Lung (tissue), 12 donors: Measurements from ENCODE around the gene SNAP91. TPM values are rescaled to one million over a fixed set of nuclear protein-coding genes. Genes with fewer than 3 reads are reported as not detected.
A peak's percentile ranks its signal among the peaks of the same experiment; 100 is the strongest.

ENCODE experiments used
- ATAC-seq: fragments of 200-7000 bp; cut with Tn5 transposase; one replicate; pipeline ENCODE4 v1.9.1; 2020; ENCODE audit warnings: moderate number of reproducible peaks; ENCODE audit not compliant: insufficient read depth, low FRiP score
- DNase-seq, 3 donors: peaks; one replicate each; pipeline ENCODE4 v3.0.0-alpha.2; 2013 to 2017
- H3K27ac ChIP-seq, 2 donors: one replicate each; pipeline ENCODE4 v1.5.1; 2013; ENCODE audit warnings: mild to moderate bottlenecking in 2 of 2, moderate library complexity in 2 of 2, control low read depth in 1 of 2, inconsistent platforms in 1 of 2, low read depth in 1 of 2, low read length in 1 of 2
- H3K27me3 ChIP-seq, 3 donors: one replicate each; pipeline ENCODE4 v1.5.1; 2013; ENCODE audit warnings: low read length in 2 of 3; ENCODE audit not compliant: control insufficient read depth in 3 of 3, insufficient read depth in 3 of 3
- H3K36me3 ChIP-seq, 4 donors: one replicate each; pipeline ENCODE4 v1.5.1; 2013; ENCODE audit warnings: low read length in 4 of 4, mild to moderate bottlenecking in 1 of 4, moderate library complexity in 1 of 4; ENCODE audit not compliant: control insufficient read depth in 4 of 4, insufficient read depth in 4 of 4
- H3K4me1 ChIP-seq, 5 donors: one replicate each; pipeline ENCODE4 v1.5.1; 2013; ENCODE audit warnings: low read length in 5 of 5, mild to moderate bottlenecking in 2 of 5, moderate library complexity in 1 of 5; ENCODE audit not compliant: control insufficient read depth in 5 of 5, insufficient read depth in 5 of 5
- H3K4me3 ChIP-seq: one replicate; pipeline ENCODE4 v1.5.1; 2013; ENCODE audit warnings: mild to moderate bottlenecking, control low read depth, moderate library complexity
- H3K9ac ChIP-seq, 2 donors: one replicate each; pipeline ENCODE4 v1.5.1; 2013; ENCODE audit warnings: low read length in 2 of 2, control low read depth in 1 of 2; ENCODE audit not compliant: insufficient read depth in 1 of 2
- H3K9me3 ChIP-seq, 4 donors: one replicate each; pipeline ENCODE4 v1.5.1; 2013; ENCODE audit warnings: low read length in 3 of 4, mild to moderate bottlenecking in 1 of 4, moderate library complexity in 1 of 4; ENCODE audit not compliant: control insufficient read depth in 4 of 4, insufficient read depth in 3 of 4
- CTCF ChIP-seq: IDR thresholded peaks from 2 replicates; pipeline ENCODE4 v1.5.1; 2012; ENCODE audit warnings: mild to moderate bottlenecking; ENCODE audit errors: control extremely low read depth, extremely low read depth
- WGBS, 2 donors: extraction: QIAGEN DNeasy Blood & Tissue Kit; methylation state at CpG; one replicate each; pipeline ENCODE4 v1.1.7; 2013; 5-methylcytosine and 5-hydroxymethylcytosine counted together
- polyA plus RNA-seq, 2 donors: library from polyadenylated mRNA; stranded (reverse); fragments of 200-250 nt; gene quantifications; one replicate each; pipeline ENCODE4 v1.2.1, GENCODE V29; 2013
- total RNA-seq, 2 donors: library from RNA; depleted of rRNA in 1 of 2; stranded (reverse); fragments of >200 nt in 1 of 2; gene quantifications; one replicate each; pipeline ENCODE4 v1.2.1, GENCODE V29; 2014 to 2021
- donor health status: control.
- donor health status: control.
- donor health status: Bipolar disorder and iron deficiency.
- donor health status: healthy.
- donor health status: DM: yes; HTN: yes; CAD: no.

The SNAP91 gene
- total and polyA plus RNA-seq, 4 donors, result 0.02 to 2.9 TPM; not detected in 2

GRCh38 chr6:83514466-83514865, 194.4 kb downstream of the SNAP91 start:
- Histone ChIP-seq H3K36me3 (no peaks in the 10 kb centered on the region), H3K27ac (no peak overlapping the region), H3K4me3 (no peak overlapping the region), H3K4me1 (peaks cover 0 to 33% (median 0%) of the 10 kb centered on the region in 5 donors), H3K27me3 (no peaks in the 10 kb centered on the region), H3K9ac (no peak overlapping the region), H3K9me3 (no peaks in the 10 kb centered on the region)
- TF ChIP-seq CTCF, result no peak
- WGBS, 2 donors, result 75 to 77% methylated on average over 1 of the region's 1 CpG
- DNase-seq (peak; percentile 22 to 53 (median 50)), ATAC-seq (no peak)

- TF ChIP-seq CTCF, result peak; percentile 28
- ATAC-seq, result peak; percentile 69
- peak within 1 kb of the TSS; percentile 46 to 77 for H3K9ac ChIP-seq
- no peaks in the 10 kb centered on the region for H3K36me3 ChIP-seq
- WGBS, 2 donors, result 2 to 3% methylated on average over 38 of the region's 38 CpGs
- H3K4me1 ChIP-seq, result peaks cover 0 to 33% (median 0%) of the 10 kb centered on the region in 5 donors
- H3K9me3 ChIP-seq, result no peaks in the 10 kb centered on the region
- H3K27ac ChIP-seq, result no peak within 1 kb of the TSS
- peak; percentile 78 to 91 (median 83) for DNase-seq
- peak within 1 kb of the TSS; percentile 12 for H3K4me3 ChIP-seq
- no peaks in the 10 kb centered on the region for H3K27me3 ChIP-seq
These were observed 196.8 kb downstream of the SNAP91 start, which contains the start of gene PRSS35 for GRCh38 chr6:83511901-83512681. Gene PRSS35 (plus strand): TSS chr6:83512534. CDS start chr6:83523442, 10,908 bp downstream.

- TF ChIP-seq CTCF, result no peak
- Histone ChIP-seq H3K36me3 (no peaks in the 10 kb centered on the region), H3K9ac (no peak overlapping the region), H3K4me3 (no peak overlapping the region), H3K27me3 (no peaks in the 10 kb centered on the region), H3K9me3 (no peaks in the 10 kb centered on the region), H3K4me1 (peaks cover 0 to 33% (median 0%) of the 10 kb centered on the region in 5 donors), H3K27ac (no peak overlapping the region)
- ATAC-seq (no peak), DNase-seq (no peak)
- WGBS, 2 donors, result 78 to 84% methylated on average over 8 of the region's 8 CpGs
These were observed 197.6 kb downstream of the SNAP91 start for GRCh38 chr6:83511266-83511665.
